ENCODE measurements around the gene ASIC3. TPM values are rescaled to one million over a fixed set of nuclear protein-coding genes. Genes with fewer than 3 reads are reported as not detected.

ASIC3 gene
- total RNA-seq, 2 donors from 2014 or later, result 1.7 to 11.0 TPM

- no peaks in the 10 kb centered on the region for H3K9me3 ChIP-seq
- H3K4me1 ChIP-seq (replicated peaks), result peaks cover 27% of the 10 kb centered on the region
- WGBS, result 51% methylated on average over 39 of the region's 42 CpGs
- intact Hi-C loops (cut with DNase I), result loop anchor here (2.0 to 10.0 kb wide), 2 partner anchors 24 to 118 kb away; partner anchors contain the start of gene SLC4A2
- no peaks in the 10 kb centered on the region for H3K27me3 ChIP-seq (replicated peaks; ENCODE audit: insufficient read depth)
- H3K36me3 ChIP-seq, result no peaks in the 10 kb centered on the region
- H3K27ac ChIP-seq, result peak overlapping the region; percentile 88 to 90
- peak overlapping the region; percentile 77 to 91 for H3K4me3 ChIP-seq
- DNase-seq (ENCODE audit: low spot score), result no peak
- TF ChIP-seq POLR2AphosphoS5 (IDR thresholded peaks at IDR 0.05) (no peak), CTCF (IDR thresholded peaks at IDR 0.05) (no peak), POLR2A (IDR thresholded peaks at IDR 0.05) (no peak)
Measured at GRCh38 chr7:151082141-151083070, 34.1 kb downstream of the ASIC3 start.

- H3K4me3 ChIP-seq, result peak within 1 kb of the TSS; percentile 77 to 91
- H3K27ac ChIP-seq, result peak within 1 kb of the TSS; percentile 88 to 90
- peak; percentile 69 for DNase-seq (ENCODE audit: low spot score)
- H3K4me1 ChIP-seq (replicated peaks), result peaks cover 35% of the 10 kb centered on the region
- H3K36me3 ChIP-seq, result no peaks in the 10 kb centered on the region
- intact Hi-C loops (cut with DNase I), result loop anchor here (2.0 to 10.0 kb wide), 2 partner anchors 24 to 118 kb away; partner anchors contain the start of gene SLC4A2
- 1% methylated on average over 29 of the region's 69 CpGs for WGBS
- TF ChIP-seq POLR2A (IDR thresholded peaks at IDR 0.05) (peak; percentile 68), POLR2AphosphoS5 (IDR thresholded peaks at IDR 0.05) (peak; percentile 58), CTCF (IDR thresholded peaks at IDR 0.05) (no peak)
- H3K27me3 ChIP-seq (replicated peaks; ENCODE audit: insufficient read depth), result no peaks in the 10 kb centered on the region
- no peaks in the 10 kb centered on the region for H3K9me3 ChIP-seq
Measured at GRCh38 chr7:151083071-151083823, 34.9 kb downstream of the ASIC3 start, which contains the start of gene TMUB1. Gene TMUB1 (minus strand): TSS chr7:151083493. CDS start chr7:151082563, 930 bp downstream.

DNA sequence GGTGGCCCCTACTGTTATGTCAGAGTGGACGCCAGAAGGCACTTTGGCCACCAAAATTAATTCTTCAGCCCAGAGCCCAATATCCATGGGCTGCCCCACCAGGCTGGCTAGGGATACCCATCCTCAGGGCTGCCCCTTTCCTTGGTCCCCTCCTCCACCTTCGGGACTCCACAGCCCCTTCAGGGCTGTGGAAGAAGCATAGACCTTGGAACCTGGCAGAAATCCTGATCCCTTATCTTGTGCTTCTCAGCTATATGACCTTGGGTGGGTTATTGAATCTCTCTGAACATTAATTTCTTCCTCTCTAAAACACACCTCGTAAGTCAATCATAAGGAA lies 35.5 kb downstream of the ASIC3 start:
- WGBS, result 34% methylated on average over 3 of the region's 3 CpGs
- Histone ChIP-seq H3K4me3 (peak overlapping the region; percentile 77 to 91), H3K27ac (peak overlapping the region in 1 of 2 donors; percentile 90), H3K27me3 (replicated peaks; ENCODE audit: insufficient read depth) (no peaks in the 10 kb centered on the region), H3K36me3 (no peaks in the 10 kb centered on the region), H3K9me3 (no peaks in the 10 kb centered on the region), H3K4me1 (replicated peaks) (peaks cover 39% of the 10 kb centered on the region)
- intact Hi-C loops (cut with DNase I), result loop anchor here (2.0 to 10.0 kb wide), 2 partner anchors 25 to 119 kb away; partner anchors contain the start of gene SLC4A2
- no peak for TF ChIP-seq CTCF (IDR thresholded peaks at IDR 0.05)
- no peak for TF ChIP-seq POLR2A (IDR thresholded peaks at IDR 0.05)
- TF ChIP-seq POLR2AphosphoS5 (IDR thresholded peaks at IDR 0.05), result no peak
- DNase-seq (ENCODE audit: low spot score), result no peak

- 19% methylated on average over 5 of the region's 5 CpGs for WGBS
- no peak overlapping the region for H3K4me3 ChIP-seq
- H3K27ac ChIP-seq, result peak overlapping the region; percentile 74 to 90
- TF ChIP-seq POLR2A (IDR thresholded peaks at IDR 0.05) (no peak), POLR2AphosphoS5 (IDR thresholded peaks at IDR 0.05) (no peak), CTCF (IDR thresholded peaks at IDR 0.05) (no peak)
- no peak for DNase-seq (ENCODE audit: low spot score)
- no peaks in the 10 kb centered on the region for H3K9me3 ChIP-seq
- no peaks in the 10 kb centered on the region for H3K36me3 ChIP-seq
- intact Hi-C loops (cut with DNase I), result loop anchor here (10.0 kb wide), 1 partner anchor 121 kb away; no protein-coding TSS in a partner anchor
- H3K4me1 ChIP-seq (replicated peaks), result peaks cover 37% of the 10 kb centered on the region
- H3K27me3 ChIP-seq (replicated peaks; ENCODE audit: insufficient read depth), result no peaks in the 10 kb centered on the region
Measured at GRCh38 chr7:151085329-151085690, 37.0 kb downstream of the ASIC3 start.

Data from prostate gland (tissue), 2 donors.